RPMI8226 (cell line): ENCODE measurements around the gene SEC16A.
"Not testable (repeated sequence)": the region's sequence is repeated elsewhere in the genome, so short reads cannot be mapped to it uniquely, and the experiment has no call there.

Experiments
- DNase-seq: peaks from one replicate; pipeline ENCODE4 v3.0.0-alpha.2; 2015

Gene SEC16A

GRCh38 chr9:136437430-136437829 is 45.4 kb downstream of the SEC16A start:
- DNase-seq: peak; percentile 21

- DNase-seq: no peak
Measured at GRCh38 chr9:136436055-136436634, 46.7 kb downstream of the SEC16A start.

- no peak for DNase-seq
Measured at GRCh38 chr9:136434580-136435169, 48.2 kb downstream of the SEC16A start.

GRCh38 chr9:136433849-136434579 is 48.8 kb downstream of the SEC16A start:
- no peak for DNase-seq

GRCh38 chr9:136433043-136433715 is 49.7 kb downstream of the SEC16A start:
- DNase-seq: no peak

- DNase-seq: no peak
Measured at GRCh38 chr9:136432591-136432990, 50.2 kb downstream of the SEC16A start.

GRCh38 chr9:136431782-136432350 is 51.0 kb downstream of the SEC16A start:
- no peak for DNase-seq

- DNase-seq: no peak
Measured at GRCh38 chr9:136430588-136431234, 52.1 kb downstream of the SEC16A start.

GRCh38 chr9:136429683-136430491 is 53.0 kb downstream of the SEC16A start:
- DNase-seq: no peak

GRCh38 chr9:136429075-136429628 is 53.7 kb downstream of the SEC16A start:
- DNase-seq: no peak

GRCh38 chr9:136426787-136427186 is 56.1 kb downstream of the SEC16A start:
- no peak for DNase-seq

GRCh38 chr9:136425367-136425766 is 57.5 kb downstream of the SEC16A start:
- not testable (repeated sequence) for DNase-seq

- no peak for DNase-seq
Measured at GRCh38 chr9:136424750-136425362, 58.0 kb downstream of the SEC16A start.

GRCh38 chr9:136423432-136424146 is 59.3 kb downstream of the SEC16A start:
- DNase-seq: no peak

GRCh38 chr9:136422876-136423275 is 60.0 kb downstream of the SEC16A start:
- no peak for DNase-seq

GRCh38 chr9:136421791-136422190 is 61.0 kb downstream of the SEC16A start:
- DNase-seq: no peak

GRCh38 chr9:136419092-136419420 is 63.8 kb downstream of the SEC16A start:
- DNase-seq: no peak

- no peak for DNase-seq
Measured at GRCh38 chr9:136418182-136419091, 64.4 kb downstream of the SEC16A start.

- no peak for DNase-seq
Measured at GRCh38 chr9:136416914-136417313, 65.9 kb downstream of the SEC16A start.

- no peak for DNase-seq
Measured at GRCh38 chr9:136416427-136416826, 66.4 kb downstream of the SEC16A start.
